GM19351 (cell line): ENCODE data around the gene WRAP53.

Source experiments
- ATAC-seq: cut with Tn5 transposase; IDR thresholded peaks from one replicate; pipeline ENCODE4 v1.9.1; 2021; ENCODE audit warnings: mild to moderate bottlenecking, moderate library complexity; ENCODE audit not compliant: unreplicated experiment

WRAP53 gene

DNA sequence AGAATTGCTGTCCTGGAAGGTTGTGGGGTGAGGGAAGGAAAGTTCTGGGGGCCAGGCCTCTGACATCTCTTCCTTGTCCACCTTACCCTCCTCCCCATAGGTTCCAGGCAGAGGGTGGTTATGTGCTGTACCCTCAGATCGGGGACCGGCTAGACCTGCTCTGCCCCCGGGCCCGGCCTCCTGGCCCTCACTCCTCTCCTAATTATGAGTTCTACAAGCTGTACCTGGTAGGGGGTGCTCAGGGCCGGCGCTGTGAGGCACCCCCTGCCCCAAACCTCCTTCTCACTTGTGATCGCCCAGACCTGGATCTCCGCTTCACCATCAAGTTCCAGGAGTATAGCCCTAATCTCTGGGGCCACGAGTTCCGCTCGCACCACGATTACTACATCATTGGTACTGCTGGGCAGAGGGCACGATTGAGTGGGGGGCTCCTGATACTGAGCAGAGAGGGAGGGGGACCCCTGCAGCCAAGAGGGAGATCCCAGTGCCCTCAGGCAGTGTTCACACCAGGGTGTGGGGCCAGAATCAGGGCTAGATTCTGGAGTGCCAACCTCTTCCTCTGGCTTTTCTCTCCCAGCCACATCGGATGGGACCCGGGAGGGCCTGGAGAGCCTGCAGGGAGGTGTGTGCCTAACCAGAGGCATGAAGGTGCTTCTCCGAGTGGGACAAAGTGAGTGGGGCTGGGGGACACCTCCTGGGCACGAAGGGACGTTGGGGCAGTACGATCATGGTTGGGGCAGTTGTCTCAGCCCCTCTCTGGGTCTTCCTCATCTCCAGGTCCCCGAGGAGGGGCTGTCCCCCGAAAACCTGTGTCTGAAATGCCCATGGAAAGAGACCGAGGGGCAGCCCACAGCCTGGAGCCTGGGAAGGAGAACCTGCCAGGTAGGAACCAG, 19.8 kb downstream of the WRAP53 start:
- no peak for ATAC-seq

DNA sequence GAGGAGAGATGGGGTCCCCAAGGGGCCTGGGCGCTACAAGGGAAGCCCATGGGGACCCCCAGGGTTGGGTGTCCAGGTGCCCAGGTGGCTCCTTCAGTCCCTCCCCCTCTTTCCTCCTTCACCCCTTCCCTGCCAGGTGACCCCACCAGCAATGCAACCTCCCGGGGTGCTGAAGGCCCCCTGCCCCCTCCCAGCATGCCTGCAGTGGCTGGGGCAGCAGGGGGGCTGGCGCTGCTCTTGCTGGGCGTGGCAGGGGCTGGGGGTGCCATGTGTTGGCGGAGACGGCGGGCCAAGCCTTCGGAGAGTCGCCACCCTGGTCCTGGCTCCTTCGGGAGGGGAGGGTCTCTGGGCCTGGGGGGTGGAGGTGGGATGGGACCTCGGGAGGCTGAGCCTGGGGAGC, 20.8 kb downstream of the WRAP53 start:
- no peak for ATAC-seq

DNA sequence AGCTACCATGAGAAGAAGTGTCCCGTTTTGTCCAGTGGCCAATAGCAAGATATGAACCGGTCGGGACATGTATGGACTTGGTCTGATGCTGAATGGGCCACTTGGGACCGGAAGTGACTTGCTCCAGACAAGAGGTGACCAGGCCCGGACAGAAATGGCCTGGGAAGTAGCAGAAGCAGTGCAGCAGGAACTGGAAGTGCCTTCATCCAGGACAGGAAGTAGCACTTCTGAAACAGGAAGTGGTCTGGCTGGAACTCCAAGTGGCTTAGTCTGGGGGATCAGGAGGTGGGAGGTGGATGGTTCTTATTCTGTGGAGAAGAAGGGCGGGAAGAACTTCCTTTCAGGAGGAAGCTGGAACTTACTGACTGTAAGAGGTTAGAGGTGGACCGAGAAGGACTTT, 22.0 kb downstream of the WRAP53 start:
- ATAC-seq, result no peak

DNA sequence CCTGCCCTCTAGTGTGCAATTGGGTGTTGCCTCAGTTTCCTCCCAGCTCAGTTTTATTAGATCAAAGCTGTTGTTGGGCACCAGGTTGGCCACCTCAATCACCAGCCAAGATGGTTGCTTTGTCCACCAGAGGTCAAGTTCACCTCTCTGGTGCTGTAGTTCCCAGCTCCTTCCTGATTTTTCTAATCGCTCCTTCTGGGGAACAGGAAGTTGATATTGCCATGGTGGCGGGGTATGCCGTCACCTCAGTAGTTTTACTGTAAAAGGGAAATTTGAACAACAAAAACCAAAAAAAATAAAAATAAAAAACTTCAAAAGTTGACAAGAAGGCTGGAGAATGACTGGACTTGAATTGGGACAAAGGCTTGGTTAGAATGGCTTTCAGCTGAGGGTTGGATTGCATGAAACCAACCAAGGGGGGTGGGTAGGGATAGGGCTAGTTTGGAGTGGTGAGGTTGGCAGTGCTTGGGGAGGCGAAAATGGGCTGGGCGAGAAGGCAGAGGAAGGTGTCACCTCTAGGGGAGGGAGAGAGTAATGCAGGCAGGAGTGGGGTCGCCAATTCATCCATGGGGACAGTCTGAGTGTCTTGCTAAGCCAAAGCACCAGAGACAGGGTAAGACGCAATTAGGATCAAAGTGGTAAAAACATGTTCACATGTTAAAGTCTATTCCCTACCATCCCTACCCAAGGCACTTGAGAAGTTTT, 22.9 kb downstream of the WRAP53 start:
- no peak for ATAC-seq

DNA sequence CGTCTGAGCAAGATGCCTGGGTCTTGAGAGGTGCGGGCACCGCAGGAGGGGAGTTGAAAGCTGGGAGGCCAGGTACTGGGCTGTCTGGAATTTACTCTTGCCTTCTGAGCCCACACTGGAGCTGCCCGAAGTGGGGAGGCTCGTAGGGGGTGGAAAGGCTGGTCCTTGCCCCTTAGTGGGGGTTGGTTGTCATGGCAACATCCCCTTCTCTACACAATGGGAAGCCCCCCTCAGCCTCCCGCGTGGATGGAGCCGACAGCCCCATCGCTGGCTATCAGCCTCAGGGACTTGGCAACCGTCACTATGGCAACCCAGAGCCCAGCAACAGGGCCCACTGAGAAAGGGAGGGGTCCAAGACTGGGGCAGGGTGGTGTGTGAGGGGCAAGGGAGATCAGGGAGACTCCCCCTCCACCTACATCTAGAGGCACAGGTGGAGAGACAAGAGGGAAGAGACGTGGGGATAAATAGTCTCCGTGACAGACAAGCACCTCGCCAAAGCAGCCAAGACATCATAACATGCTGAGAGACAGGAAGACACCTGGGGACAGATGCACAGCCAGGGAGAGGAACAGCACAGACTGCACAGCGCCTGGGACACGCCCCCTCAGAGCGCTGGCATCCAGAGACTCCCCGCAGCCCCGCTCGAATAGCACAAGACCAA, 24.0 kb downstream of the WRAP53 start:
- no peak for ATAC-seq

DNA sequence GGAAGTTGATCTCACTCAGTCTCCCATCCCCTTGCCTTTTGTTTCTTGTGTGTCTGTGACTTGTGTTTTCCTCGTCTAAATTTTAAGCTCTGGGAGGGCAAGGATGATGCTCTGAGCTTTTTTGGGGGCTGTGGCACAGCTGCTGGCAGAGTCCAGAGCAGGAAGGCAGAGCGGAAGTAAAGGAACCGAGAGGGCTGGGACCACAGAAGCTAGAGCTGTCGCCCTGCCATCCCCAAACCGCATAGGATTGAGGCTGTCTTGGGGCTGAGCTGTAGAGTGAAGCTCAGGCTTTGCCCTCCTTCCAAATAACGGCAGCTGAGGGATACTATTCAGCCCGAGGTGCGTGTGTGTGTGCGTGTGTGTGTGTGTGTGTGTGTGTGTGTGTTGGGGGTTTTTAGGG, 25.5 kb downstream of the WRAP53 start:
- ATAC-seq, result no peak

DNA sequence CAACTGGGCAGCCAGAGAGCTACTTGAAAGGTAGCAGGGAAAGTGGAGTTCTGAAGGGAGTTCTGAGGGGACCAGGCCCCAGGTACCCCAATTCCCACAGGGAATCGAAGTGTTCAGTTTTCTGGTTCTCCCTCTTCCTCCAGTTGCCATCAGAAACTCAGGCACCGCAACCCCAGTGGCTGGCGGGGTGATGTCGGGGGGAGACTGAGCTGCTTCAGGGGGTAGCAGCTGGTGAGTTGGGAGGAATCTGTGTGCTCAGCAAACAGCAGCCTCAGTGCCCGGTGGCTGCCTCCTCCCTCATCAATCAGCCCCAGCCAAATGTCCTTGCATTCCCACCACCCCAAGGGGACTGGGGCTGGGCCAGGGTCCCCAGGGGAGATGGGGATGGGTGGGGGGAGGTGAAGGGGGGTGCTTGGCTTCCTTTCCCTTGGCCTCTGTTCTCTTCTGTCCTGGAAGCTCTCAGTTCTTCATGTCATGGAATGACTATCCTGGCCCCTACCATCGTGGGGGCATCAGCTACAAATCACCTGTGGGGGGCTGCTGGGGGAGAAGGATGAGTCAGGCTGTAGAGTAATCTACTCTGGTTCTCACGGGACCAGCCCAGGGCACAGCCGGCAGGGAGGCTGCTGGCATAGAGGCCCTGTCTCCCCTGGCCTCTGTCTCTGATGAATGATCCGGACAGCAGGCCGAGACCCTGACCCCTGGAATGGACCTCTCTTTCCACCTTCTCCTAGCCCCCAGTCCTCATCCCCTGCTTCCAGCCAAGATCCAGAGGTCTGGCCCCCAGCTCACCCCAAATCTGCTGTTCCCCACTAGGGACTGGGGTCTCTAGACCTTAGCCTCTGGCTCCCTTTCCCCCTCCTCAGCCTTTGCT, 26.7 kb downstream of the WRAP53 start:
- ATAC-seq, result no peak

DNA sequence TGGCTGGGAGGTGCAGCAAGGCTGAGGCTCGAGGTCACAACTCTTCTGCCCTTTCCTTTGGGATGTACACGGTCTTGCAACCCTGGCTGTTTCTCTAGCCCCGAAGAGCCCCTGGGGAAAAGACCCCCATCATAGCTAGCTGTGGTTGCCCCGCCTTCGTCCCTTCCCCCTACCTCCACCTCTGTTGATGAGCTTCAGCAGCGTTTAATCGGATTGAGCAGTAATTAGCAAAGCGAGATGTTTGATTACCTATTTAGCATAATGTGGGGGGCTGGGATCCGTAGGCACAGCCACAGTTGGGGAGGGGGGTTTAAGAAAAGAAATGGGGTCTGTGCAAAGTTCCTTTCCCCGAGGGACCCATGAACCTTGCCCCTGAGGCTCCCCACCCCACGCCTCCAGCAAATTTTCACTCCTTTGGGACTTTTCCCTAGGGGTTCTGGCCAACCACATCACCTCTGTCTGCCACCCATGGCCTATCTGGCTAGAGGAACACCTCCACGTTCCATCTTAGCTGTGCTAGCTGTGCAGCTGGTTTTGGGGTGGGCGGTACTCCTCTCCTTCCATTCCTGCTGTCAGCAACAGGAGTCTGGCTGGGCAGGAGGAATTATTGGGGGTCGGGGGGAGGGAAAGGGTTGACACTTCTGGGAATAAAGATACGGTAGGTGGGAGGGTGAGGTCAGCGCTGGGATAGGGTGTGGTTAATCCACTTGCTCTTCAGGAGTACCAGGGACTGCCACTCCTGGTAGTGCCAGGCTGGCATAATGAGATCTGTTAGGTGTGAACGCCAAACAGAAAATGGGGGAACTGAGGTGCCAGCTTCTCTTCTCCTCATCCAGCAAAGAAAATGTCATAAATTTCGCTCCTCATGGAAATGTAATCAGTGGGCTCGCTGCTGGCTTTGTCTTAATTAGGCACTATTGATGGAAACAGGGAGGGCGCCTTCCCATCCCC, 27.9 kb downstream of the WRAP53 start:
- no peak for ATAC-seq

DNA sequence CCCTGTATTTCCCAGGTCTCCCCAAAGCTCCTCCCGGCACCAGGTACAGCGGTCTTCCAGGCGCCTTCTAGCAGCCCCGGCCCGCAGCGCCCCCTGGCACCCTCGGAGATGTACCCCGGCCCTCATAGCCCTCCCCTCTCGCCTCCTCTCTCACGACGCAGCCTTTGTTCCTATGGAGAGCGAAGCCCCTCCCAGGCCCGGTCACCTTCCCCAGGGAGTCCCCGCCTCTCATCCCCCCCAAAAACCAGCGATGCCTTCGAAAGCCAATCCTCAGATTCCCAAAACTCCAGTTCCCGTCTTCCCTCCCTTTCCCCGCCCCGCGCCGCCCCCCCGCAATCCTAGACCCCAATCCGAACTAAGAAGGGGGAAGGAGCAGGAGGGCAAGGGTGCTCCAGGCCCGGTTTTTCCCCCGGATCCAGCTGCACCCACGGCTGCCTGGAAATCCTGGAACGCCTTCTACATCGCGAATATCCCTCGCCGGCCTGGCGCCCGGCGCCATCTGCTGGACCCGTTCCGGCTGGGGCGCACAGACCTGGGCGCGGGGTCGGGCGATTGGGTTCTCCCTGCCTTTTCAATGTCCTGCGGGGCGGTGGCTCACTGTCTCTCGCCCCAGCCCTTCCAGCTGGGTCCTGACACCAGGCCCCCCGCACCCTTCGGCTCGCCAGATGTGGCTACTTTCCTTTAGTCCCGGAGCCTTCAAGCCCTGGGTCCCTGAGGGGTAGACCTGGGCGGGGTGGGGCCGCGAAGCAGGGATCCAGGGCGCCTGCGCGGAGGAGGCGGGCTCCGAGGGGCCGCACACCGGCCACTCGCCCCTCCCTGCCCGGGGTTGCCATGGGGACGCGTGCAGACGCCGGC, 28.9 kb downstream of the WRAP53 start, which contains the start of gene DNAH2:
TSS of gene DNAH2 (plus strand) at position 844 of the 855 bp plus-strand sequence. CDS start 1,991 bp downstream, outside the sequence.
- no peak for ATAC-seq

DNA sequence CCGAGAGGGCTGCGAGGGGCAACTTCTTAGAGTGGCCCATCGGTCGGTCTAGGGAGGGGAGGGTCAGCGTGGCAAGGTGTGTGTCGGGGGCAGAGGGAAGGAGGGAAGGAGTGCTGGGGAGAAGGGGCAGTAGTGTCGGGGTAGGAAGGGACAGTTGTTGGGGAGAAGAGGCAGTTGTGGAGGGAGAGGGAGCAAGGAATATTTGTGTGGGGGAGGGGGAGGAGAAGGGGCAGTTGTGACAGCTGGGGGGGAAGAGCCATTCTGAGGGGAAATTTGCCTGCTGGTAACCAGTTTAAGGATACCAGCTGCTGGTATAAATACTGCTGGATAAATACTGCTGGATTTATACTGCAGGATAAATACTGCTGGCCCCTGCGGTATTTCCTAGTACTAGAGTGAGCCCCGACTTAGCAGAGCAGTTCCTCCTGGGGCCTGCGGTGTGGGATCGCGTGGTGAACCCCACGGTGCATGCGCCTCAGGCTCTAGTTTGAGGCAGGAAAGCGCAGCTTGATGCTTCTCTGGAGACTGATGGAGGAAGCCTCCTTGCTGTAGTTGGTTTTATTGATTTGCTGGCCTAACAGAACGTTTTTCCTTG, 29.6 kb downstream of the WRAP53 start:
- no peak for ATAC-seq

DNA sequence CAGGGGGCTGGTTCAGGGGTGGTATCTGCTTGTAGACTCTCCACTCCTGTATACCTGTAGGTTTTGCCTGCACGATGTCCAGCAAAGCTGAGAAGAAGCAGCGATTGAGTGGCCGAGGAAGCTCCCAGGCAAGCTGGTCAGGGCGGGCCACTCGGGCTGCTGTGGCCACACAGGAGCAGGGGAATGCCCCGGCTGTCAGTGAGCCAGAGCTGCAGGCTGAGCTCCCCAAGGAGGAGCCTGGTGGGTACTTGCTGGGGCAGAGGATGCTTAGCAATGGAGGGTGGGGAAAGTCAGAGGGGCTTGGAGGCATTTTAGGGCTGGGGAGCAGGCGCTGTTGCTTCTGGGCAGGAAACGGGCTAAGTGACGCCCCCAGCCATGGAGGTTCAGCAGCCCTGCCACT, 31.4 kb downstream of the WRAP53 start:
- ATAC-seq, result no peak

DNA sequence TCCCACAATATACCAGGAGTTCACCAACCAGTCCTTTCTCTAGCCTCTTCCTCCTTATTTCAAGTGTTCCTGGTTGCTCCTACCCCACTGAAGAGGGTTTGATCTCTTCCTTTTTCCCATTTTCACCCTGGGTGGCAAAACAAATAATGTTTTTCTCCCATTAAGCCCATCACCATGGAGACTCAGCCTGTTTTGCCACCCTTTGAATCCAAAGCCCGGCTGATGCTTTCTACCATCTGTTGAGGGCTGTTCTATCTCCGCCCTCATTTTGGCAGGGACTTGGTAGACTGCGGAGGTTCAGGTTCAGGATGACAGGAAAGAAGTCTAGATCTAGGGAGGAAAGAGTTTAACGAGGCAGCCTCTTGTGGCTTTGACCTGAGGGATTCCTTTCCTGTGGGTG, 31.8 kb downstream of the WRAP53 start:
- ATAC-seq, result no peak

DNA sequence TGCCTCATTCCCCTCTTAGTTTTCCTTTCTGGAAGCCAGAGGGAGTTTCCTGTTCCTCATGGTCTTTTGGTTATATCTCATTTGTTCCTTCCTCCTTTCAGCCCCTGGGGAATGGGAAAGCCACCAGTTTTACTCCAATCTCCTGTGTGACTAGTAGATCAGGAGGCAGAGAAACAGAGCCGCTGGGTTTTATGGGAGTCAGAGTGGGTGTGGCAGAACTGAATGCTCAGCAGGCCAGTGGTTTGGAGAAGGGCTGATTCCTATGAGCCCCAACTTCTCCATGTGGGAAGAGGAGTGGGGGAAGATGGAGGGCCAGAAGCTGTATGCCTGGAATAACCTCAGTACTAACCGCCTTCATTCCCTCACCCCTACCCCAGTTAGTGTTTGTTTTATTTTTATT, 33.3 kb downstream of the WRAP53 start:
- ATAC-seq, result no peak

DNA sequence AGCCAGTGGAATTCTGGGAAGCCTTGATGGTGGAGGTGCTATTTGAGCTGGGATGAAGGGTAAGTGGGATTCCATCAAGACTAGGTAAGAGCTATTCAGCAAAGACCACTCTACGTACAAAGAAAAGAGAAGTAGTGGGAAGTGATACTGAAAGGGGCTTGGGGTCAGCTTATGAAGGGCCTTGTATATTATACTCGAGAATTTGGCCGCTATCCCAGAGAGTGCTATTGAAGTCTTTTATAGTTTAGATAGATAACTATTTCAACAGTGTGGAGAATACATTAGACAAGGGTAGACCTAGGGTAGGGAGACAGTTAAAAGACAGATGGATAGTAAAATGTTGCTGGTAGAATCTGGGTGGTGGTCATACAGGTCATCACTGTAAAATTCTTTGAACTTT, 39.6 kb downstream of the WRAP53 start:
- ATAC-seq, result no peak

DNA sequence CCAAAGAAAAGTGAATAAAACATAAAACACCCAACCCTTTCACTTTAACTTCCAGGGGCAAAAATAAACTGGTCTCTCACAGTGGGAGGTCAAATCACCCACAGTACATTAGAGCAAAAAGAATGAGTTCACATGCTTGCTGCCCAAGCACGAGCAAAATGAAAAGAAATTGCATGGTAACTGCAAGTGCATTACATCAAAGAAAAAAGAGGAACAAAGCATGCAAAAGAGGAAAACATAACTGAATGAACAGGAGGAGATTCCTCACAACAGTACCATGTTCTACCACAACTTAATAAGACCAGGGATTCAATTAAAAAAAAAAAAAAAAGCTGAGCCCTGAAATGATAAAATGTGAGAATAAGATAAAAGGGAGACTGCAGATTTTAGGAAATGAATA, 41.5 kb downstream of the WRAP53 start:
- ATAC-seq, result no peak

DNA sequence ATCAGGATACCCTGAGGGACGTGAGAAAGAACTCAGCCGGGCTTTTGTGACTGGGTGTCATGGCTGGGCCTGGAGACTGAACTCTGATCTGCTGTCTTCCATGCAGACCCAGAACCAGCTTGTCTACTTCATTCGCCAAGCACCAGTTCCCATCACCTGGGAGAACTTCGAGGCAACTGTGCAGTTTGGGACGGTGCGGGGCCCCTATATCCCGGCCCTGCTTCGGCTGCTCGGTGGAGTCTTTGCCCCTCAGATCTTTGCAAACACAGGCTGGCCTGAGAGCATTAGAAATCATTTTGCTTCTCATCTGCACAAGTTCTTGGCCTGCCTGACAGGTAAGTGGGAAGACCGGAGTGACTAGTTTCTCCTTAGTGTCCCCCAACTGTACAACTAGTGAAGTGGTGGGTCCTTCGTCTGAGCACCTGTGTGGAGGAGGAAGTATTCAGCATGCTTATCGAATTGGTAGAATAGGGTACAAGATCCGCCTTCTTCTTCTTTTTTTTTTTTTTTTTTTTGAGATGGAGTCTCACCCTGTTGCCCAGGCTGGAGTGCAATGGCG, 44.8 kb downstream of the WRAP53 start:
- no peak for ATAC-seq

DNA sequence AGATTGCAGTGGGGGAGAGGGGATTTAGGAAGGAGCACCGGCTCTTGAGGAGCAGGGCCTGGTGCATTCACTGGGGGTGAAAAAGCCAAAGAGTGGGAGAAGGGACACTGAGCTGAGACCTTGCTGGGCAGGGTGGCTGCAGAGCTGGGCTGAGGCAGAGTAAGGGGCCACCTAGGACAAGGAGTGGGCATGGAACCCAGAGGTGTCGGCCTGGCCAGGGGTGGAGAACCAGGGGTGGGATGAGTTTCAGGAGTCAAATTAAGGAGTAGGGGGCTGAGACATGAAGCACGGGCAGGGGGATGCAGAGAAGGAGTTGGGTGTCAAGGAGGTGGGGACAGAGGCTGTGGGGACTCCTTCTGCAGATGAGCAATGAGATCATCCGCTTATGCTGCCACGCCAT, 49.3 kb downstream of the WRAP53 start:
- ATAC-seq, result no peak

DNA sequence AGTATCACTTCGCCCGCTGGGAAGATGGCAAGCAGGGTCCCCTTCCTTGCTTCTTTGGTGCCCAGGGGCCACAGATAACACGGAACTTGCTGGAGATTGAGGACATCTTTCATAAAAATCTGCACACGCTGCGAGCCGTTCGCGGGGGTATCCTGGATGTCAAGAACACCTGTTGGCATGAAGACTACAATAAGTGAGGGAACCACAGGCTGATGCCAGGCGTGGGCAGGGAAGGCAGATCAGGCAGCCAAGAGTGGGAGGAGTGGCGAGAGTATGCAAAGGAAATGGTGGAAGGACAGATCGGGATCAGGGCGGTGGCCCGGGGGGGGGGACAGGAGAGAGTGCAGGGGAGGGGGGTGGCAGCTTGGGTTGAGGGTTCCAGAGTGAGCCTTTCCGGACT, 51.5 kb downstream of the WRAP53 start:
- no peak for ATAC-seq
